Smooth muscle cell of the pulmonary artery (primary cell): Measurements from ENCODE around the gene OR2G3. TPM values are rescaled to one million over a fixed set of nuclear protein-coding genes. Genes with fewer than 3 reads are reported as not detected.

Experiments used
- total RNA-seq: library from RNA; depleted of rRNA; stranded (reverse); fragments of >200 nt; gene quantifications from 2 replicates; pipeline ENCODE4 v1.2.3, GENCODE V29; 2014

The OR2G3 gene
- total RNA-seq: not detected in 2 replicates

DNA sequence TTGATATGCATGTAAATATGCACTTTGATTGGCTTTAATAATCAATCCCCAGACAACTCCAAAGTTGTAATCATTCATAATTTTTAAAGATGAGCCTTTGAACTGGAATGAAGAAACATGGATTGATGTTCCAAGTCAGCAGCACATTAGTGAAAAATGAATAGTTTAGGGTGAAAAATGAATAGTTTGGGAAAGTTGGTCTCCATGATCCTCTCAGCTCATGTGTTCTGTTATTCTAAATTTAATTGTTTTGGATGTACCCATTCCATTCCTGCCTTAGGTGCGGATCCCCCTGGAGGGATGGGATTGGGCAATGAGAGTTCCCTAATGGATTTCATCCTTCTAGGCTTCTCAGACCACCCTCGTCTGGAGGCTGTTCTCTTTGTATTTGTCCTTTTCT lies at the start of gene OR2G3:
Gene OR2G3, plus strand, starts transcription at position 301 of the 400 bp plus-strand sequence. Its CDS starts 0 bp downstream, at position 301.

DNA sequence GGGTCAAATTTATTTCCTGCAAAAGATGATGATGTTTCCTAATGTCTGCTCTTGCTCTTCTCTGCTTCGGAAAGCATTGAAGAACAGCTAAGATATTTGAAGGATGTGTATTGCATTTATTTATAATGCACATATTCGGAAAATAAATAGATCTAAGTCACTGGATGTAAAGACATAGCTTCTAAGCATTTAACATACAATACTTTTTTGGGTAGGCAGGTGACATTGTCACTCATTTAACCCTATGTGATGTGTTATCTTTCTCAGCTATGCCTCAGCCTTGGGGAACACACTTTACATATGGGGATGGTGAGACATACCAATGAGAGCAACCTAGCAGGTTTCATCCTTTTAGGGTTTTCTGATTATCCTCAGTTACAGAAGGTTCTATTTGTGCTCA lies 17.3 kb upstream of the OR2G3 start, which contains the start of gene OR2G2:
Gene OR2G2, plus strand, starts transcription at position 301 of the 400 bp plus-strand sequence. Its CDS starts 0 bp downstream, at position 301.

Other genes with a start within 250 kb of the OR2G3 start
- 0.33 TPM in 2 replicates for gene NLRP3, start 189.4 kb upstream of the OR2G3 start, total RNA-seq
- gene OR2B11, start 147.5 kb upstream of the OR2G3 start, total RNA-seq: not detected in 2 replicates
- not detected in 2 replicates for gene OR2C3, start 69.1 kb upstream of the OR2G3 start, total RNA-seq
- gene GCSAML, start 56.5 kb upstream of the OR2G3 start, total RNA-seq: 0.13 TPM in 1 of 2 replicates, not detected in the other
- gene OR2G2, start 17.2 kb upstream of the OR2G3 start, total RNA-seq: not detected in 2 replicates
- not detected in 2 replicates for gene OR13G1, start 74.2 kb downstream of the OR2G3 start, total RNA-seq
- not detected in 2 replicates for gene OR6F1, start 111.1 kb downstream of the OR2G3 start, total RNA-seq
- not detected in 2 replicates for gene OR14K1, start 133.0 kb downstream of the OR2G3 start, total RNA-seq
- not detected in 2 replicates for gene OR14A2, start 142.6 kb downstream of the OR2G3 start, total RNA-seq
- not detected in 2 replicates for gene OR1C1, start 155.0 kb downstream of the OR2G3 start, total RNA-seq
- gene OR14A16, start 218.5 kb downstream of the OR2G3 start, total RNA-seq: not detected in 2 replicates
- gene OR11L1, start 236.3 kb downstream of the OR2G3 start, total RNA-seq: not detected in 2 replicates